GM21576 (cell line): ENCODE results near the gene AP5B1.

ENCODE experiments used
- ATAC-seq: cut with Tn5 transposase; IDR thresholded peaks from one replicate; pipeline ENCODE4 v1.9.1; 2021; ENCODE audit warnings: mild to moderate bottlenecking, moderate library complexity; ENCODE audit not compliant: unreplicated experiment

The AP5B1 gene

GRCh38 chr11:65802841-65803240 lies 22.1 kb upstream of the AP5B1 start:
- ATAC-seq = peak; percentile 85

GRCh38 chr11:65801153-65801987 lies 20.6 kb upstream of the AP5B1 start:
- ATAC-seq = no peak

- ATAC-seq = no peak
Measured at GRCh38 chr11:65798882-65799281, 18.1 kb upstream of the AP5B1 start.

GRCh38 chr11:65797711-65798110 lies 16.9 kb upstream of the AP5B1 start:
- ATAC-seq = no peak

GRCh38 chr11:65796726-65797601 lies 16.2 kb upstream of the AP5B1 start:
- no peak for ATAC-seq

GRCh38 chr11:65794570-65795510 lies 14.1 kb upstream of the AP5B1 start:
- ATAC-seq = no peak

GRCh38 chr11:65793625-65794400 lies 13.0 kb upstream of the AP5B1 start:
- ATAC-seq = no peak

- ATAC-seq = no peak
Measured at GRCh38 chr11:65793144-65793581, 12.4 kb upstream of the AP5B1 start.

- ATAC-seq = no peak
Measured at GRCh38 chr11:65792456-65792855, 11.7 kb upstream of the AP5B1 start.

GRCh38 chr11:65791719-65792213 lies 11.0 kb upstream of the AP5B1 start:
- ATAC-seq = peak; percentile 88

GRCh38 chr11:65790902-65791650 lies 10.3 kb upstream of the AP5B1 start:
- no peak for ATAC-seq

- no peak for ATAC-seq
Measured at GRCh38 chr11:65790104-65790901, 9.5 kb upstream of the AP5B1 start.

- ATAC-seq = no peak
Measured at GRCh38 chr11:65789230-65790103, 8.7 kb upstream of the AP5B1 start.

- ATAC-seq = no peak
Measured at GRCh38 chr11:65788821-65789220, 8.0 kb upstream of the AP5B1 start.

GRCh38 chr11:65787649-65788622 lies 7.2 kb upstream of the AP5B1 start:
- ATAC-seq = no peak
